Measurements from ENCODE around the gene TBC1D3B. TPM values are rescaled to one million over a fixed set of nuclear protein-coding genes. Genes with fewer than 3 reads are reported as not detected.
"Not testable (repeated sequence)": the region's sequence is repeated elsewhere in the genome, so short reads cannot be mapped to it uniquely, and the experiment has no call there.

The TBC1D3B gene
- total RNA-seq, 1 experiment from 2014 or later = 7.4 TPM

DNA sequence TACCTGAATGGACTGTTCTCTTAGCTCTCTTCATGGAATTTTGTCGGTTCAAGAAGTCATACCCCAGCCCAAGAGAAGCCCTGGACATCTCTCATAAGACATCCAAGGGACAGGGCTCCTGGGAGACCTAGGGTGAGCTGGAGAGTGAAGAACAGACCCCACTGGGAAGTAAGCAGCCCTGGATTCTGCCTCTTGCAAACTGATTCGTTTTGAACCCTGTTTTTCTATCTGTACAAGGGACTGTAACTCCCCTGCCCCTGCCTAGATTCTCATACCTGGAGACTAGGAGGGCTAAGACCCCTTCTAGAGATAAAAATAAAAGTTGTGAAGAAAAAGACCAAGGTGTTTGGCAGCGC, 19.7 kb upstream of the TBC1D3B start:
- intact Hi-C loops (cut with micrococcal nuclease; ENCODE audit: unreplicated experiment) (no loop called here), in situ Hi-C loops (cut with HindIII; ENCODE audit: low pct_unique_long_range_greater_than_20kb, low sequenced_read_pairs) (no loop called here)
- TF ChIP-seq, protein P1, sequence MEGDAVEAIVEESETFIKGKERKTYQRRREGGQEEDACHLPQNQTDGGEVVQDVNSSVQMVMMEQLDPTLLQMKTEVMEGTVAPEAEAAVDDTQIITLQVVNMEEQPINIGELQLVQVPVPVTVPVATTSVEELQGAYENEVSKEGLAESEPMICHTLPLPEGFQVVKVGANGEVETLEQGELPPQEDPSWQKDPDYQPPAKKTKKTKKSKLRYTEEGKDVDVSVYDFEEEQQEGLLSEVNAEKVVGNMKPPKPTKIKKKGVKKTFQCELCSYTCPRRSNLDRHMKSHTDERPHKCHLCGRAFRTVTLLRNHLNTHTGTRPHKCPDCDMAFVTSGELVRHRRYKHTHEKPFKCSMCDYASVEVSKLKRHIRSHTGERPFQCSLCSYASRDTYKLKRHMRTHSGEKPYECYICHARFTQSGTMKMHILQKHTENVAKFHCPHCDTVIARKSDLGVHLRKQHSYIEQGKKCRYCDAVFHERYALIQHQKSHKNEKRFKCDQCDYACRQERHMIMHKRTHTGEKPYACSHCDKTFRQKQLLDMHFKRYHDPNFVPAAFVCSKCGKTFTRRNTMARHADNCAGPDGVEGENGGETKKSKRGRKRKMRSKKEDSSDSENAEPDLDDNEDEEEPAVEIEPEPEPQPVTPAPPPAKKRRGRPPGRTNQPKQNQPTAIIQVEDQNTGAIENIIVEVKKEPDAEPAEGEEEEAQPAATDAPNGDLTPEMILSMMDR (IDR thresholded peaks at IDR 0.05) = no peak
- TF ChIP-seq SIN3A (IDR thresholded peaks at IDR 0.05; ENCODE audit: borderline replicate concordance, insufficient read depth, low read depth, low read length) (no peak), TCF7L2 (IDR thresholded peaks at IDR 0.05; ENCODE audit: low read depth, low read length) (no peak), POLR2AphosphoS5 (IDR thresholded peaks at IDR 0.05; ENCODE audit: low read depth, low read length) (no peak)
- TF ChIP-seq, protein P2, sequence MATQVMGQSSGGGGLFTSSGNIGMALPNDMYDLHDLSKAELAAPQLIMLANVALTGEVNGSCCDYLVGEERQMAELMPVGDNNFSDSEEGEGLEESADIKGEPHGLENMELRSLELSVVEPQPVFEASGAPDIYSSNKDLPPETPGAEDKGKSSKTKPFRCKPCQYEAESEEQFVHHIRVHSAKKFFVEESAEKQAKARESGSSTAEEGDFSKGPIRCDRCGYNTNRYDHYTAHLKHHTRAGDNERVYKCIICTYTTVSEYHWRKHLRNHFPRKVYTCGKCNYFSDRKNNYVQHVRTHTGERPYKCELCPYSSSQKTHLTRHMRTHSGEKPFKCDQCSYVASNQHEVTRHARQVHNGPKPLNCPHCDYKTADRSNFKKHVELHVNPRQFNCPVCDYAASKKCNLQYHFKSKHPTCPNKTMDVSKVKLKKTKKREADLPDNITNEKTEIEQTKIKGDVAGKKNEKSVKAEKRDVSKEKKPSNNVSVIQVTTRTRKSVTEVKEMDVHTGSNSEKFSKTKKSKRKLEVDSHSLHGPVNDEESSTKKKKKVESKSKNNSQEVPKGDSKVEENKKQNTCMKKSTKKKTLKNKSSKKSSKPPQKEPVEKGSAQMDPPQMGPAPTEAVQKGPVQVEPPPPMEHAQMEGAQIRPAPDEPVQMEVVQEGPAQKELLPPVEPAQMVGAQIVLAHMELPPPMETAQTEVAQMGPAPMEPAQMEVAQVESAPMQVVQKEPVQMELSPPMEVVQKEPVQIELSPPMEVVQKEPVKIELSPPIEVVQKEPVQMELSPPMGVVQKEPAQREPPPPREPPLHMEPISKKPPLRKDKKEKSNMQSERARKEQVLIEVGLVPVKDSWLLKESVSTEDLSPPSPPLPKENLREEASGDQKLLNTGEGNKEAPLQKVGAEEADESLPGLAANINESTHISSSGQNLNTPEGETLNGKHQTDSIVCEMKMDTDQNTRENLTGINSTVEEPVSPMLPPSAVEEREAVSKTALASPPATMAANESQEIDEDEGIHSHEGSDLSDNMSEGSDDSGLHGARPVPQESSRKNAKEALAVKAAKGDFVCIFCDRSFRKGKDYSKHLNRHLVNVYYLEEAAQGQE (IDR thresholded peaks at IDR 0.05; ENCODE audit: insufficient read depth in 1 of 2, low read depth in 2 of 2, low read length in 1 of 2) = no peak
- Histone ChIP-seq H3K4me1 (ENCODE audit: control insufficient read depth, insufficient read depth, low read length) (no peaks in the 10 kb centered on the region), H3K36me3 (ENCODE audit: control insufficient read depth, insufficient read depth, low read length) (no peaks in the 10 kb centered on the region), H3K4me3 (ENCODE audit: low read depth in 2 of 2, low read length in 2 of 2) (no peak overlapping the region), H3K9me3 (ENCODE audit: control insufficient read depth, insufficient read depth, low read depth, low read length) (no peaks in the 10 kb centered on the region), H3K27ac (ENCODE audit: low read length) (no peak overlapping the region), H3K27me3 (ENCODE audit: control insufficient read depth, insufficient read depth, low read length) (no peaks in the 10 kb centered on the region; the same call in 1 of the 2 replicates)
- BruUV-seq (replicated peaks) = no TSS peak
- no peak for ATAC-seq
- POLR2A ChIA-PET = interaction anchor here (0.5 kb wide), 1 partner anchor 1287 kb away, joined by 3 read pairs; no protein-coding TSS in a partner anchor
- DNase-seq (ENCODE audit: low read depth, low spot score) = no peak
- CTCF ChIA-PET = no interaction called here

- intact Hi-C loops (cut with micrococcal nuclease; ENCODE audit: unreplicated experiment) = no loop called here
- Histone ChIP-seq H3K9me3 (ENCODE audit: control insufficient read depth, insufficient read depth, low read depth, low read length) (no peaks in the 10 kb centered on the region), H3K27me3 (ENCODE audit: control insufficient read depth, insufficient read depth, low read length) (no peaks in the 10 kb centered on the region; the same call in 1 of the 2 replicates), H3K36me3 (ENCODE audit: control insufficient read depth, insufficient read depth, low read length) (no peaks in the 10 kb centered on the region), H3K27ac (ENCODE audit: low read length) (no peak overlapping the region), H3K4me3 (ENCODE audit: low read depth in 2 of 2, low read length in 2 of 2) (no peak overlapping the region), H3K4me1 (ENCODE audit: control insufficient read depth, insufficient read depth, low read length) (no peaks in the 10 kb centered on the region)
- POLR2A ChIA-PET = interaction anchor here (0.5 kb wide), 1 partner anchor 1287 kb away, joined by 3 read pairs; no protein-coding TSS in a partner anchor
- DNase-seq (ENCODE audit: low read depth, low spot score) (no peak), ATAC-seq (no peak)
- TF ChIP-seq TCF7L2 (IDR thresholded peaks at IDR 0.05; ENCODE audit: low read depth, low read length) (no peak), SIN3A (IDR thresholded peaks at IDR 0.05; ENCODE audit: borderline replicate concordance, insufficient read depth, low read depth, low read length) (no peak), POLR2AphosphoS5 (IDR thresholded peaks at IDR 0.05; ENCODE audit: low read depth, low read length) (no peak)
- TF ChIP-seq, protein P2 (IDR thresholded peaks at IDR 0.05; ENCODE audit: insufficient read depth in 1 of 2, low read depth in 2 of 2, low read length in 1 of 2) = no peak
- TF ChIP-seq, protein P1 (IDR thresholded peaks at IDR 0.05) = no peak
- BruUV-seq (replicated peaks) = no TSS peak
- CTCF ChIA-PET = no interaction called here
- in situ Hi-C loops (cut with HindIII; ENCODE audit: low pct_unique_long_range_greater_than_20kb, low sequenced_read_pairs) = no loop called here
Observed at GRCh38 chr17:36195434-36196130, 19.1 kb upstream of the TBC1D3B start.

- intact Hi-C loops (cut with micrococcal nuclease; ENCODE audit: unreplicated experiment); H3K4me3 ChIP-seq (ENCODE audit: low read depth in 2 of 2, low read length in 2 of 2); H3K27me3 ChIP-seq (ENCODE audit: control insufficient read depth, insufficient read depth, low read length); CTCF ChIA-PET; H3K9me3 ChIP-seq (ENCODE audit: control insufficient read depth, insufficient read depth, low read depth, low read length); BruUV-seq (replicated peaks); H3K36me3 ChIP-seq (ENCODE audit: control insufficient read depth, insufficient read depth, low read length); DNase-seq (ENCODE audit: low read depth, low spot score); H3K27ac ChIP-seq (ENCODE audit: low read length); ATAC-seq; H3K4me1 ChIP-seq (ENCODE audit: control insufficient read depth, insufficient read depth, low read length); POLR2A ChIA-PET; in situ Hi-C loops (cut with HindIII; ENCODE audit: low pct_unique_long_range_greater_than_20kb, low sequenced_read_pairs): not testable (repeated sequence)
Observed at GRCh38 chr17:36194832-36195433, 18.5 kb upstream of the TBC1D3B start.

Data from Panc1 (cell line).